Adipocyte (in vitro differentiated cells): Measurements from ENCODE around the gene GLCCI1.

Experiments used
- DNase-seq: peaks from one replicate; pipeline ENCODE4 v3.0.0-alpha.2; 2015; ENCODE audit warnings: low read depth
- H3K27me3 ChIP-seq: replicated peaks from 2 replicates; pipeline ENCODE4 v1.7.0; 2013; ENCODE audit warnings: mild to moderate bottlenecking, low read length, moderate library complexity; ENCODE audit not compliant: control insufficient read depth, insufficient read depth
- H3K36me3 ChIP-seq: 2 replicates; pipeline ENCODE4 v1.7.0; 2013; ENCODE audit warnings: low read length, mild to moderate bottlenecking, moderate library complexity; ENCODE audit not compliant: control insufficient read depth, insufficient read depth, severe bottlenecking
- H3K4me1 ChIP-seq: 2 replicates; pipeline ENCODE4 v1.7.0; 2013; ENCODE audit warnings: mild to moderate bottlenecking, low read length, moderate library complexity; ENCODE audit not compliant: control insufficient read depth, insufficient read depth
- H3K4me3 ChIP-seq: 2 replicates; pipeline ENCODE4 v1.7.0; 2013; ENCODE audit warnings: mild to moderate bottlenecking, low read length, moderate library complexity
- H3K9ac ChIP-seq: 2 replicates; pipeline ENCODE4 v1.7.0; 2013; ENCODE audit warnings: mild to moderate bottlenecking, low read length, moderate library complexity
- H3K9me3 ChIP-seq: 2 replicates; pipeline ENCODE4 v1.7.0; 2013; ENCODE audit warnings: mild to moderate bottlenecking, low read length, moderate library complexity; ENCODE audit not compliant: control insufficient read depth

Gene GLCCI1

GRCh38 chr7:7934945-7935344, 33.7 kb upstream of the GLCCI1 start:
- Histone ChIP-seq H3K27me3 (no peaks in the 10 kb centered on the region), H3K36me3 (no peaks in the 10 kb centered on the region), H3K9ac (no peak overlapping the region), H3K4me1 (no peaks in the 10 kb centered on the region), H3K9me3 (no peaks in the 10 kb centered on the region), H3K4me3 (no peak overlapping the region)
- no peak for DNase-seq

GRCh38 chr7:7938471-7938870, 30.1 kb upstream of the GLCCI1 start:
- no peak for DNase-seq
- Histone ChIP-seq H3K36me3 (no peaks in the 10 kb centered on the region), H3K4me3 (no peak overlapping the region), H3K9me3 (no peaks in the 10 kb centered on the region), H3K9ac (no peak overlapping the region), H3K27me3 (no peaks in the 10 kb centered on the region), H3K4me1 (no peaks in the 10 kb centered on the region)

GRCh38 chr7:7943951-7944350, 24.6 kb upstream of the GLCCI1 start:
- H3K9ac ChIP-seq, result no peak overlapping the region
- H3K36me3 ChIP-seq, result no peaks in the 10 kb centered on the region
- no peaks in the 10 kb centered on the region for H3K27me3 ChIP-seq
- H3K9me3 ChIP-seq, result no peaks in the 10 kb centered on the region
- no peaks in the 10 kb centered on the region for H3K4me1 ChIP-seq
- DNase-seq, result no peak
- no peak overlapping the region for H3K4me3 ChIP-seq

- no peak overlapping the region for H3K9ac ChIP-seq
- H3K9me3 ChIP-seq, result no peaks in the 10 kb centered on the region
- DNase-seq, result no peak
- H3K4me3 ChIP-seq, result no peak overlapping the region
- H3K27me3 ChIP-seq, result no peaks in the 10 kb centered on the region
- no peaks in the 10 kb centered on the region for H3K4me1 ChIP-seq
- H3K36me3 ChIP-seq, result no peaks in the 10 kb centered on the region
These were observed 23.8 kb upstream of the GLCCI1 start for GRCh38 chr7:7944619-7945282.

GRCh38 chr7:7946486-7946885, 22.1 kb upstream of the GLCCI1 start:
- H3K9me3 ChIP-seq, result no peaks in the 10 kb centered on the region
- no peaks in the 10 kb centered on the region for H3K27me3 ChIP-seq
- no peaks in the 10 kb centered on the region for H3K4me1 ChIP-seq
- no peaks in the 10 kb centered on the region for H3K36me3 ChIP-seq
- no peak overlapping the region for H3K4me3 ChIP-seq
- no peak for DNase-seq
- H3K9ac ChIP-seq, result no peak overlapping the region

- no peak overlapping the region for H3K4me3 ChIP-seq
- no peak overlapping the region for H3K9ac ChIP-seq
- H3K27me3 ChIP-seq, result no peaks in the 10 kb centered on the region
- no peaks in the 10 kb centered on the region for H3K9me3 ChIP-seq
- DNase-seq, result no peak
- H3K36me3 ChIP-seq, result no peaks in the 10 kb centered on the region
- H3K4me1 ChIP-seq, result no peaks in the 10 kb centered on the region
These were observed 20.4 kb upstream of the GLCCI1 start for GRCh38 chr7:7948232-7948631.

- no peak overlapping the region for H3K4me3 ChIP-seq
- no peak overlapping the region for H3K9ac ChIP-seq
- H3K27me3 ChIP-seq, result no peaks in the 10 kb centered on the region
- H3K4me1 ChIP-seq, result no peaks in the 10 kb centered on the region
- no peaks in the 10 kb centered on the region for H3K36me3 ChIP-seq
- DNase-seq, result peak; percentile 32
- no peaks in the 10 kb centered on the region for H3K9me3 ChIP-seq
These were observed 14.8 kb upstream of the GLCCI1 start for GRCh38 chr7:7953806-7954205.

- DNase-seq, result peak; percentile 65
- Histone ChIP-seq H3K9ac (no peak overlapping the region), H3K4me1 (no peaks in the 10 kb centered on the region), H3K9me3 (no peaks in the 10 kb centered on the region), H3K4me3 (no peak overlapping the region), H3K36me3 (no peaks in the 10 kb centered on the region), H3K27me3 (no peaks in the 10 kb centered on the region)
These were observed 12.0 kb upstream of the GLCCI1 start for GRCh38 chr7:7956531-7957128.

GRCh38 chr7:7957513-7957912, 11.1 kb upstream of the GLCCI1 start:
- Histone ChIP-seq H3K27me3 (no peaks in the 10 kb centered on the region), H3K9me3 (no peaks in the 10 kb centered on the region), H3K4me3 (no peak overlapping the region), H3K36me3 (no peaks in the 10 kb centered on the region), H3K9ac (no peak overlapping the region), H3K4me1 (no peaks in the 10 kb centered on the region)
- no peak for DNase-seq

GRCh38 chr7:7959979-7960670, 8.5 kb upstream of the GLCCI1 start:
- Histone ChIP-seq H3K27me3 (no peaks in the 10 kb centered on the region), H3K4me1 (no peaks in the 10 kb centered on the region), H3K9ac (no peak overlapping the region), H3K4me3 (no peak overlapping the region), H3K9me3 (no peaks in the 10 kb centered on the region), H3K36me3 (no peaks in the 10 kb centered on the region)
- no peak for DNase-seq

- Histone ChIP-seq H3K4me1 (no peaks in the 10 kb centered on the region), H3K36me3 (no peaks in the 10 kb centered on the region), H3K9ac (no peak overlapping the region), H3K27me3 (no peaks in the 10 kb centered on the region), H3K9me3 (no peaks in the 10 kb centered on the region), H3K4me3 (no peak overlapping the region)
- peak; percentile 53 for DNase-seq
These were observed 5.7 kb upstream of the GLCCI1 start for GRCh38 chr7:7962851-7963250.
